Effector CD8-positive, alpha-beta T cell (primary cell): Measurements from ENCODE around the gene EFNB3.

ENCODE experiments used
- DNase-seq: peaks from one replicate; lab custom pipeline; 2025; lab: John Stamatoyannopoulos, UW
- total RNA-seq, 4 experiments: gene quantifications; one replicate each; lab custom pipeline; 2026; lab: John Stamatoyannopoulos, UW

Gene EFNB3, protein sequence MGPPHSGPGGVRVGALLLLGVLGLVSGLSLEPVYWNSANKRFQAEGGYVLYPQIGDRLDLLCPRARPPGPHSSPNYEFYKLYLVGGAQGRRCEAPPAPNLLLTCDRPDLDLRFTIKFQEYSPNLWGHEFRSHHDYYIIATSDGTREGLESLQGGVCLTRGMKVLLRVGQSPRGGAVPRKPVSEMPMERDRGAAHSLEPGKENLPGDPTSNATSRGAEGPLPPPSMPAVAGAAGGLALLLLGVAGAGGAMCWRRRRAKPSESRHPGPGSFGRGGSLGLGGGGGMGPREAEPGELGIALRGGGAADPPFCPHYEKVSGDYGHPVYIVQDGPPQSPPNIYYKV
- 0 to 0.54 (median 0.15) reads per million in 4 experiments for total RNA-seq

DNA sequence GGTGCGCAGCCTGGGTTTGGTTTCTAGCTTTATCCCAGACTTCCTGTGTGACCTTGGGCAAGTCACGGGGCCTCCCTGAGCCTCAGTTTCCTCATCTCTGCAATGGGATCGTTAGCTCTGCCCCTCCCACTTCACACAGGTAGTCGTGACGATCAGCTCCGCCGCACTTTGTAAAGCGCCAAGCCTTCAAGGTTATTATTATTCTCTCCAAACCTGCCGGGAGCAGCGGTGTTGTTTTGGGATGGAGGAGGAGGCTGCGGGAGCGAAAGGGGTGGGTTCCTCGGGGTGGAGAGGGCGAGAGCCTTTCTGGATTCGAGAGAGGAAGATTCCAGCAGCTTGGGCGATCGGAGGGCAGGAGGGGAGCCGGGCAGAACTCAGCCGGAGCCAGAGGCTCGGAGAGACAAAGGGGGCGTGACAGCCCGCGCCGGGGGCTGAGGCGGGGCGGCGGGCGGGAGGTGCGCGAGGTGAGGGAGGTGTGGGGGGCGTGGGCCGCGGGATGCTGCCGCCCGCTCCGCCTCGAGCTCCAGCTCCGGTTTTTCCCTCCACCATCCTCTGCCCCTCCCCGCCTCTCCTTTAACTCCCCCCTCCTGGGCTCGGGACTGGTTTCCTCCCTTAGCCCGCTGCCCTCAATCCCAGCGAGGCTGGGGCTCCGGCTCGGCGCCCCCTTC is at the start of gene EFNB3:
Gene EFNB3 (plus strand): TSS at position 602 of the 668 bp plus-strand sequence. CDS start 397 bp downstream, outside the sequence.
- DNase-seq, result no peak

DNA sequence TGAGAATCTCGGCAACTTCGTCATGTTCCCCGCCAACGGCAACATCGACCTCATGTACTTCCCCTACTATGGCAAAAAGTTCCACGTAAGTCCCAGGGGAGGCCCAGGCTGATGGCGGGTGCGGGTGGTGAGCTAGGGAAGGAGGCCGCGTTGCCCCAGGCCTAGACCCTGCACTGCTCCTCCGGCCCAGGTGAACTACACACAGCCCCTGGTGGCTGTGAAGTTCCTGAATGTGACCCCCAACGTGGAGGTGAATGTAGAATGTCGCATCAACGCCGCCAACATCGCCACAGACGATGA is 49.5 kb upstream of the EFNB3 start:
- DNase-seq, result no peak

DNA sequence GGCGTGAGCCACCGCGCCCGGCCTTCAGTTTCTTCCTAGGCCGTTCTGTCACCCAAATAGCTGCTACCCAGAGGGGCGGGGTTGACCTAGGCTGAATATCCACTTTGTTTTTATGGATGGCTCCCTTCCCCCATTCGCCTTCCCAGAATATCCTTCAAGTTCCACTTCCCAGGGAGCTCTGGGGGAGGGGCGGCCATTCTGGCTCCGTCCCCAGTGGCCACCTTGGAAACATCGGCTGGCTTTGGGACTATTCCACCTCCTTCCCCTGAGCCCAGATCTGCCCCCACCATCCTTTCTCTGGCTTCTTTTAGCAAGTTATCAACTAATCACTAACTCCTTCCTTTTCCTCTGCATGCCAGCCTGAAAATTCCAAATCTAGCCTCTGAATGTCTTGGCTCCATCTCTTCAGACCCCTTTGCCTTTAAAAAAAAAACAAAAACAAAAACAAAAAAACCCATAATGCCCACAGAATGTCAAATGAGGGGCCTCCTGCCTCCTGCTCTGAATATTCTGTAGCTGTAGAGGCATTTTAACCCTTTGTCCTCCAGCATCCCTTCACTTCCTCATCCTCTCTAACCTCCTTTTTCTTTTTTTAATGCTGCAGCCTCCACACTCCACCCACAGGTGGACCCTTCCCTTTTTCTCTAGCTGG is 47.9 kb upstream of the EFNB3 start:
- DNase-seq, result no peak

DNA sequence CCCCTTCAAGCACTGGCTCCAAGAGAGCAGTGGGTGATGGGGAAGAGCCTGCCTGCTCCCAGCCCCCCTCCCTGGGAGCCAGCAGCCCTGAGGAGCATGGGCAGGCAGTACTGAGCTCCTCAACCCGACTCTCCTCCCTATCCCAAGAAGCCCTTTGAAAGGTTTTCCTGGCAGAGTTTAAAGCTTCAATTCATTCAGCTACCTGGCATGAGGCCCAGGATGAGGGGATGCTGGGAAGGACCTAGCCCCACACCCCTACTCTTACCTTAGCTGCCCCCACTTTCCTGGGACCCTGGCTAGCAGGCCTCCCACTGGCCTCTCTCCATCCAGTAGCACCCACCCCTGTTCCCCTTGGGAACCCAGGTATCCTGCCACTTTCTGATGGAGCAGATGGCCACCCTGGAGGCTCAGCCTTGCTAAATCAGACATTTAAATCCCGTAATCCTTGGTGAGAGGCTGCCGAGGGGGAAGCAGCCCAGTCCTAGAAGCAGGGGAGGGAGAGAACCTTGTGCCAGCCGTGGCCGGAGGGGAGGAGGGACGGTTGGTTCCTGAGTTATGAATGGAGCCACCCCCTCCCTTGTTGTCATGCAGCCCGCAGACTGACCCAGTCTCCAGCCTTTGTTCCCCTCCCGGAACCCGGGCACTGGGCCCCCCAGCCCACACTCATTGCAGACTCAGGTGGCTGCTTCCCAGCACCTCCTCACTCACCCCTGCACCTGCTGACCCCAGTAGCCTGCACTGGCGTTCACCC is 37.2 kb upstream of the EFNB3 start:
- no peak for DNase-seq

DNA sequence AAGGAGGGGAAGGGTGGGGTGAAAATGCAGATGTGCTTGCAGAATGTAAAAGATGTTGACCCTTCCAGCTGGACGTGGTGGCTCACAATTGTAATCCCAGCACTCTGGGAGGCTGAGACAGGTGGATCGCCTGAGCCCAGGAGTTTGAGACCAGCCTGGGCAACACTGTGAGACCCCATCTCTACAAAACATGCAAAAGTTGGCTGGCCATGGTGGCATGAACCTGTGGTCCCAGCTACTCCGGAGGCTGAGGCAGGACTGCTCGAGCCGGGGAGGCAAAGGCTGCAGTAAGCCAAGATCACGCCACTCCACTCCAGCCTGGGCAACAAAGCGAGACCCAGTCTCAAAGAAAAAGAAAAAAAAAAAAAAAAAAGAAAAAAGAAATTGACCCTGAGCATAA is 36.5 kb upstream of the EFNB3 start:
- DNase-seq, result no peak

GRCh38 chr17:7673239-7673638 is 31.8 kb upstream of the EFNB3 start:
- no peak for DNase-seq

DNA sequence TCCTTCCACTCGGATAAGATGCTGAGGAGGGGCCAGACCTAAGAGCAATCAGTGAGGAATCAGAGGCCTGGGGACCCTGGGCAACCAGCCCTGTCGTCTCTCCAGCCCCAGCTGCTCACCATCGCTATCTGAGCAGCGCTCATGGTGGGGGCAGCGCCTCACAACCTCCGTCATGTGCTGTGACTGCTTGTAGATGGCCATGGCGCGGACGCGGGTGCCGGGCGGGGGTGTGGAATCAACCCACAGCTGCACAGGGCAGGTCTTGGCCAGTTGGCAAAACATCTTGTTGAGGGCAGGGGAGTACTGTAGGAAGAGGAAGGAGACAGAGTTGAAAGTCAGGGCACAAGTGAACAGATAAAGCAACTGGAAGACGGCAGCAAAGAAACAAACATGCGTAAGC is 30.1 kb upstream of the EFNB3 start:
- no peak for DNase-seq

DNA sequence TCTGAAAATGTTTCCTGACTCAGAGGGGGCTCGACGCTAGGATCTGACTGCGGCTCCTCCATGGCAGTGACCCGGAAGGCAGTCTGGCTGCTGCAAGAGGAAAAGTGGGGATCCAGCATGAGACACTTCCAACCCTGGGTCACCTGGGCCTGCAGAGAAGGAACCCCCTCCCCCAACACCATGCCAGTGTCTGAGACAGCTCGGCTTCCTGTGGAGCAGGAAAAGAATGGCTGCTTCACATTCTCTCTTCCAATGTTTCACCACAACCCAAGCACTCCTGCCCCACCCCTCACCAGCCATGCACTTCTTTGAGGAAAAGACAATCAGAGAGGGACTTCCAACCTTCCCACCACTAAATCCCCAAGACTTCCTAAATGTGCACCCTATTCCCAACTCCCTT is 28.5 kb upstream of the EFNB3 start:
- DNase-seq, result no peak

- no peak for DNase-seq
Measured at GRCh38 chr17:7677388-7678067, 27.5 kb upstream of the EFNB3 start.

- DNase-seq, result no peak
Measured at GRCh38 chr17:7684851-7685532, 20.0 kb upstream of the EFNB3 start.

- peak; percentile 77 for DNase-seq
Measured at GRCh38 chr17:7685533-7686221, 19.3 kb upstream of the EFNB3 start.

DNA sequence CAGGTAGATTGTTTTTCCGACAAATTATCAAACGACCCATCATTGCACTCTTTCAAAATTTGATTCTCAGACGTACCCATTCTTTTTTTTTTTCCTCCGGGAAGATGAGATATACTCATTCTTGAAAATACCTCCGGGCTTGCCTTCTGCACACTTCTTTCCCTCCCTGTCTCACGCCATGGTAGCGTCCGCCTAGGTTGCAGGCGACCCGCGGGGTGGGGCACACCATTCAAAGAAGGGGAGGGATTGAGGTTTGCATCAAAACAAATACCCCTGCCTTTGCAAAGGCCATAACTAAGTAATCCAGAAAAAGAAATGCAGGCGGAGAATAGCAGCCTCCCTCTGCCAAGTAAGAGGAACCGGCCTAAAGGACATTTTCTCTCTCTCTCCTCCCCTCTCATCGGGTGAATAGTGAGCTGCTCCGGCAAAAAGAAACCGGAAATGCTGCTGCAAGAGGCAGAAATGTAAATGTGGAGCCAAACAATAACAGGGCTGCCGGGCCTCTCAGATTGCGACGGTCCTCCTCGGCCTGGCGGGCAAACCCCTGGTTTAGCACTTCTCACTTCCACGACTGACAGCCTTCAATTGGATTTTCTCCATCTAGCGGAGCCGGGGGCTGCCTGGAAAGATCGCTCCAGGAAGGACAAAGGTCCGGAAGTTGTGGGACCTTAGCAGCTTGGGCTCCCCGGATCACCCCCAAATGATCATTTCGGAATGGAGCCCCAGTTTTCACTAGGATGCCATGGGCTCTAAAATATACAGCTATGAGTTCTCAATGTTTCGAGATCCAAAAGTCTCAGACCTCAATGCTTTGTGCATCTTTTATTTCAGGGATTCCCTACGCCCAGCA is 18.6 kb upstream of the EFNB3 start:
- DNase-seq, result peak; percentile 72

GRCh38 chr17:7687072-7687907 is 17.7 kb upstream of the EFNB3 start, which contains the start of gene TP53:
TSS of gene TP53 (minus strand) at chr17:7687490. CDS start at chr17:7676594, 10,896 bp downstream.
- DNase-seq, result peak; percentile 81

GRCh38 chr17:7687908-7688807 is 16.8 kb upstream of the EFNB3 start, which contains the start of gene WRAP53:
TSS of gene WRAP53 (plus strand) at chr17:7688477. CDS start at chr17:7688649, 172 bp downstream.
- DNase-seq, result peak; percentile 94

- DNase-seq, result no peak
Measured at GRCh38 chr17:7688808-7689316, 16.1 kb upstream of the EFNB3 start.

- no peak for DNase-seq
Measured at GRCh38 chr17:7695586-7695985, 9.4 kb upstream of the EFNB3 start.
